Astrocyte (in vitro differentiated cells and primary cell): Measurements from ENCODE around the gene URB1.

ENCODE experiments used
- CTCF ChIP-seq: IDR thresholded peaks from 2 replicates; pipeline ENCODE4 v1.5.1; 2011; ENCODE audit warnings: low read depth, mild to moderate bottlenecking, inconsistent platforms, low read length, moderate library complexity; ENCODE audit not compliant: insufficient read depth
- EZH2 ChIP-seq: IDR thresholded peaks from 2 replicates; pipeline ENCODE4 v1.6.1; 2012; ENCODE audit warnings: mild to moderate bottlenecking, low read length, inconsistent platforms; ENCODE audit not compliant: insufficient read depth

DNA sequence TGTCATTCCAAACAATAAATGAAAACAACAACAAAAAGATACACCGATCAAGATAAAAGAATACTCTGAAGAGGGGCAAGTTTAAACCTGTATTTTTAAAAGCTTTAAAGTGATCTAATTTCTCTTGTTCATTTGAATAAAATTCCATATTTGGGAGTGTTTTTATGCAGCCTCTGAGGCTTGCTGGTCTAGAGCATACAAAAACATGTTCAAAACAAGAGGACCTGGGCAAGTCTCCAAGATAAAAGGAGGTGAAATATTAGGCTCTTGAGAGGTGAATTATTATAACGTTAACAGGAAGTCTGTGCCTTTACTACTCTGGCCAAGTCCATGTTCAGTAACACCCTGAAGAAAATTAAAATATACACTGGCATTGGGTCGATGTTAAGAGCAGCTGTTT, 20.1 kb downstream of the URB1 start:
- TF ChIP-seq CTCF, result no peak
- TF ChIP-seq EZH2, result no peak
